KOPT-K1 (cell line): Measurements from ENCODE around the gene SLC10A6.

Experiments
- H3K27ac ChIP-seq: fragments of 200-600 bp; sonication (generic); 2 replicates; pipeline ENCODE4 v1.5.1; 2016; ENCODE audit warnings: antibody characterized with exemption, mild to moderate bottlenecking, low read depth, low read length; ENCODE audit not compliant: poor library complexity, severe bottlenecking
- H3K36me3 ChIP-seq: fragments of 200-600 bp; sonication (generic); 2 replicates; pipeline ENCODE4 v1.5.1; 2017; ENCODE audit warnings: antibody characterized with exemption, mild to moderate bottlenecking, low read length, moderate library complexity; ENCODE audit not compliant: insufficient read depth
- H3K9me3 ChIP-seq: fragments of 200-600 bp; sonication (generic); 2 replicates; pipeline ENCODE4 v1.5.1; 2017; ENCODE audit warnings: antibody characterized with exemption, low read length, mild to moderate bottlenecking; ENCODE audit not compliant: insufficient read depth, poor library complexity, severe bottlenecking

The SLC10A6 gene

GRCh38 chr4:86872135-86872534, 23.0 kb upstream of the SLC10A6 start:
- no peak overlapping the region for H3K27ac ChIP-seq
- H3K9me3 ChIP-seq = no peaks in the 10 kb centered on the region
- H3K36me3 ChIP-seq = no peaks in the 10 kb centered on the region

- Histone ChIP-seq H3K27ac (no peak overlapping the region), H3K9me3 (no peaks in the 10 kb centered on the region), H3K36me3 (no peaks in the 10 kb centered on the region)
These were observed 21.4 kb upstream of the SLC10A6 start for GRCh38 chr4:86870442-86871069.

GRCh38 chr4:86857341-86858052, 8.3 kb upstream of the SLC10A6 start:
- Histone ChIP-seq H3K27ac (no peak overlapping the region), H3K36me3 (no peaks in the 10 kb centered on the region), H3K9me3 (no peaks in the 10 kb centered on the region)

GRCh38 chr4:86856896-86857295, 7.7 kb upstream of the SLC10A6 start:
- no peaks in the 10 kb centered on the region for H3K9me3 ChIP-seq
- H3K36me3 ChIP-seq = no peaks in the 10 kb centered on the region
- no peak overlapping the region for H3K27ac ChIP-seq

GRCh38 chr4:86855572-86855971, 6.4 kb upstream of the SLC10A6 start:
- no peaks in the 10 kb centered on the region for H3K9me3 ChIP-seq
- no peak overlapping the region for H3K27ac ChIP-seq
- H3K36me3 ChIP-seq = no peaks in the 10 kb centered on the region

GRCh38 chr4:86853209-86853608, 4.0 kb upstream of the SLC10A6 start:
- no peaks in the 10 kb centered on the region for H3K36me3 ChIP-seq
- no peaks in the 10 kb centered on the region for H3K9me3 ChIP-seq
- H3K27ac ChIP-seq = no peak overlapping the region

GRCh38 chr4:86848136-86848535, 1.0 kb downstream of the SLC10A6 start:
- no peak overlapping the region for H3K27ac ChIP-seq
- H3K9me3 ChIP-seq = no peaks in the 10 kb centered on the region
- H3K36me3 ChIP-seq = no peaks in the 10 kb centered on the region

GRCh38 chr4:86847571-86847970, 1.6 kb downstream of the SLC10A6 start:
- Histone ChIP-seq H3K36me3 (no peaks in the 10 kb centered on the region), H3K9me3 (no peaks in the 10 kb centered on the region), H3K27ac (no peak overlapping the region)

- H3K27ac ChIP-seq = no peak overlapping the region
- no peaks in the 10 kb centered on the region for H3K9me3 ChIP-seq
- H3K36me3 ChIP-seq = no peaks in the 10 kb centered on the region
These were observed 2.3 kb downstream of the SLC10A6 start for GRCh38 chr4:86846921-86847320.

- Histone ChIP-seq H3K27ac (no peak overlapping the region), H3K36me3 (no peaks in the 10 kb centered on the region), H3K9me3 (no peaks in the 10 kb centered on the region)
These were observed 3.6 kb downstream of the SLC10A6 start for GRCh38 chr4:86845593-86845992.

- no peak overlapping the region for H3K27ac ChIP-seq
- no peaks in the 10 kb centered on the region for H3K9me3 ChIP-seq
- H3K36me3 ChIP-seq = no peaks in the 10 kb centered on the region
These were observed 7.9 kb downstream of the SLC10A6 start for GRCh38 chr4:86841309-86841708.

GRCh38 chr4:86840858-86841257, 8.3 kb downstream of the SLC10A6 start:
- no peak overlapping the region for H3K27ac ChIP-seq
- H3K9me3 ChIP-seq = no peaks in the 10 kb centered on the region

GRCh38 chr4:86837691-86838503, 11.3 kb downstream of the SLC10A6 start:
- Histone ChIP-seq H3K36me3 (no peaks in the 10 kb centered on the region), H3K9me3 (no peaks in the 10 kb centered on the region), H3K27ac (no peak overlapping the region)

More at GRCh38 chr4:86840858-86841257, 8.3 kb downstream of the SLC10A6 start:
- H3K36me3 ChIP-seq = no peaks in the 10 kb centered on the region

GRCh38 chr4:86835677-86836076, 13.5 kb downstream of the SLC10A6 start:
- no peaks in the 10 kb centered on the region for H3K36me3 ChIP-seq
- H3K9me3 ChIP-seq = no peaks in the 10 kb centered on the region
- no peak overlapping the region for H3K27ac ChIP-seq

- Histone ChIP-seq H3K36me3 (no peaks in the 10 kb centered on the region), H3K9me3 (no peaks in the 10 kb centered on the region), H3K27ac (no peak overlapping the region)
These were observed 14.3 kb downstream of the SLC10A6 start for GRCh38 chr4:86834901-86835300.
